Measurements from ENCODE around the gene YIF1B.
A peak's percentile ranks its signal among the peaks of the same experiment; 100 is the strongest.

DNA sequence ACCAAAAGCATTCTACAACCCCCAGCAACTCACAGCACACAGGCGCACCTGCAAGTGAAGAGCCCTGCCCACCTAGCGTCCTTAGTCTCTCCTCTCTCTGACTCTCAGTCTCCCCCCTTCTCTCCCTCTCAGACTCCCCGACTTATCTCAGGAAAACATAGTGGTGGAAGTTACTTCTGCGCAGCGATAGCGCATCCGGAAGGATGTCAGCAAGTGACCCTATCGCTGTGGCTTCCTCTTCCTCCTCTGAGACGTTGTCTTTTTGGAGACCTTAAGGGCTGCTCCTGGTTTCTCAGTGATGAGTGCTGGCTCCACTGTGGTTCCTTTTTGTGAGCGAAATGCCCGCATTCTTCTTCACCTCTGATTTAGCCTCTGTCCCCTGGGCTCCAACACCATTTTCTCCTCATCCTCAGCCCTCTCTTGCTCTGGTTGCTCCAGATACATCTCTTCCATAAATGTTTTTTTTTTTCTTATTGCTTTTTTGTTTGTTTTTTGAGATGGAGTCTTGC, 1.4 kb upstream of the YIF1B start:
- peak; percentile 39 for TF ChIP-seq POLR2AphosphoS5 (IDR thresholded peaks at IDR 0.05; ENCODE audit: insufficient read depth, low read depth, low read length)
- TF ChIP-seq POLR2A (IDR thresholded peaks at IDR 0.05; ENCODE audit: low read depth, low read length) = peak; percentile 30
- peak; percentile 86 for TF ChIP-seq GATA2 (IDR thresholded peaks at IDR 0.05; ENCODE audit: insufficient read depth, insufficient read length, low read depth, low read length)
- TF ChIP-seq CTCF (IDR thresholded peaks at IDR 0.05; ENCODE audit: extremely low read depth in 1 of 2, insufficient read depth in 1 of 2, low read depth in 1 of 2, low read length in 2 of 2) = no peak
- no peak for TF ChIP-seq JUN (IDR thresholded peaks at IDR 0.05; ENCODE audit: borderline replicate concordance, insufficient read depth, insufficient read length, low read depth)
